Mucosa of descending colon (tissue), 3 donors: ENCODE data around the gene IFT57. TPM values are rescaled to one million over a fixed set of nuclear protein-coding genes. Genes with fewer than 3 reads are reported as not detected.

Experiments
- ATAC-seq: fragments of 200-7000 bp; cut with Tn5 transposase; one replicate; pipeline ENCODE4 v1.9.1; 2020; ENCODE audit warnings: mild to moderate bottlenecking, moderate library complexity
- DNase-seq, 3 donors: peaks; one replicate each; pipeline ENCODE4 v3.0.0-alpha.2; 2020
- H3K36me3 ChIP-seq: fragments of 200-600 bp; one replicate; pipeline ENCODE4 v1.8.0; 2021; ENCODE audit warnings: low read depth, mild to moderate bottlenecking
- H3K4me1 ChIP-seq: fragments of 200-600 bp; one replicate; pipeline ENCODE4 v1.8.0; 2021; ENCODE audit warnings: low read depth, mild to moderate bottlenecking
- H3K4me3 ChIP-seq: fragments of 200-600 bp; one replicate; pipeline ENCODE4 v1.8.0; 2021; ENCODE audit warnings: mild to moderate bottlenecking
- H3K9me3 ChIP-seq: fragments of 200-600 bp; one replicate; pipeline ENCODE4 v1.8.0; 2021; ENCODE audit warnings: mild to moderate bottlenecking
- CTCF ChIP-seq: fragments of 200-600 bp; IDR thresholded peaks from one replicate; pipeline ENCODE4 v1.8.0; 2022; ENCODE audit warnings: antibody characterized with exemption, mild to moderate bottlenecking
- intact Hi-C, 2 donors: fragments of 100-400 bp; cut with DNase I in 1 of 2; cut with micrococcal nuclease in 1 of 2; formaldehyde crosslinking; loops; one replicate each; pipeline versions ENCODE4 v1.11.0 to v1.11.1; 2022; cut with DNase I, micrococcal nuclease
- total RNA-seq, 3 donors: library from RNA; stranded (reverse); fragmentation: NEBNext Ultra II Directional in 2 of 3; extraction: Animal tissue kit (Norgen Biotek cat#: 25700) in 2 of 3; gene quantifications; one replicate each; pipeline versions ENCODE4 v1.2.1 to v1.2.4, GENCODE V29; 2021 to 2023
- donor health status: DM: no; HTN: no; CAD: no; lungs with moderate emphysema.
- donor health status: DM: no; HTN: no; CAD: no.
- donor health status: DM: no; HTN: yes; CAD: no.

The IFT57 gene
- total RNA-seq, 3 donors from 2014 or later: 45.4 to 62.9 (median 50.9) TPM

- no peak for ATAC-seq
- Histone ChIP-seq H3K36me3 (no peaks in the 10 kb centered on the region), H3K4me3 (no peak overlapping the region), H3K9me3 (no peaks in the 10 kb centered on the region), H3K4me1 (peaks cover 9% of the 10 kb centered on the region)
- intact Hi-C loops: no loop called here
- TF ChIP-seq CTCF: no peak
- DNase-seq: no peak
Observed at GRCh38 chr3:108130701-108131474, 91.3 kb downstream of the IFT57 start.

- no peaks in the 10 kb centered on the region for H3K9me3 ChIP-seq
- no peaks in the 10 kb centered on the region for H3K36me3 ChIP-seq
- H3K4me3 ChIP-seq: no peak overlapping the region
- DNase-seq (no peak), ATAC-seq (no peak)
- no peak for TF ChIP-seq CTCF
- peaks cover 9% of the 10 kb centered on the region for H3K4me1 ChIP-seq
- intact Hi-C loops: no loop called here
Observed at GRCh38 chr3:108130236-108130635, 92.0 kb downstream of the IFT57 start.

GRCh38 chr3:108127301-108127988 is 94.8 kb downstream of the IFT57 start:
- no peak for TF ChIP-seq CTCF
- Histone ChIP-seq H3K4me1 (no peaks in the 10 kb centered on the region), H3K4me3 (no peak overlapping the region), H3K9me3 (no peaks in the 10 kb centered on the region), H3K36me3 (no peaks in the 10 kb centered on the region)
- intact Hi-C loops: no loop called here
- peak; percentile 77 for ATAC-seq
- peak in 1 of 3 donors; percentile 38 for DNase-seq

- intact Hi-C loops: no loop called here
- Histone ChIP-seq H3K4me3 (no peak overlapping the region), H3K36me3 (no peaks in the 10 kb centered on the region), H3K9me3 (no peaks in the 10 kb centered on the region), H3K4me1 (no peaks in the 10 kb centered on the region)
- no peak for TF ChIP-seq CTCF
- no peak for DNase-seq
- no peak for ATAC-seq
Observed at GRCh38 chr3:108126348-108126747, 95.9 kb downstream of the IFT57 start.

GRCh38 chr3:108125550-108126071 is 96.6 kb downstream of the IFT57 start:
- H3K4me3 ChIP-seq: no peak overlapping the region
- no peaks in the 10 kb centered on the region for H3K9me3 ChIP-seq
- ATAC-seq: peak; percentile 72
- no peaks in the 10 kb centered on the region for H3K4me1 ChIP-seq
- H3K36me3 ChIP-seq: no peaks in the 10 kb centered on the region
- intact Hi-C loops: no loop called here
- DNase-seq: peak; percentile 20 to 64 (median 34)
- no peak for TF ChIP-seq CTCF
